ENCODE measurements around the gene FASTK. TPM values are rescaled to one million over a fixed set of nuclear protein-coding genes. Genes with fewer than 3 reads are reported as not detected.

FASTK gene
- total RNA-seq, 1 donor from 2014 or later = 81.9 TPM

- Mint-ChIP-seq H3K36me3 (ENCODE audit: insufficient read depth) (peaks cover 11% of the 10 kb centered on the region), H3K4me1 (ENCODE audit: low read depth) (peaks cover 5% of the 10 kb centered on the region), H3K27me3 (no peaks in the 10 kb centered on the region), H3K9me3 (ENCODE audit: low read depth) (no peaks in the 10 kb centered on the region), H3K4me3 (ENCODE audit: low read depth) (no peak overlapping the region), H3K27ac (no peak overlapping the region)
- no peak for TF ChIP-seq CTCF (IDR thresholded peaks at IDR 0.05; ENCODE audit: unreplicated experiment)
- DNase-seq (ENCODE audit: low spot score, unreplicated experiment) = no peak
These were observed 5.6 kb downstream of the FASTK start for GRCh38 chr7:151074817-151075661.

DNA sequence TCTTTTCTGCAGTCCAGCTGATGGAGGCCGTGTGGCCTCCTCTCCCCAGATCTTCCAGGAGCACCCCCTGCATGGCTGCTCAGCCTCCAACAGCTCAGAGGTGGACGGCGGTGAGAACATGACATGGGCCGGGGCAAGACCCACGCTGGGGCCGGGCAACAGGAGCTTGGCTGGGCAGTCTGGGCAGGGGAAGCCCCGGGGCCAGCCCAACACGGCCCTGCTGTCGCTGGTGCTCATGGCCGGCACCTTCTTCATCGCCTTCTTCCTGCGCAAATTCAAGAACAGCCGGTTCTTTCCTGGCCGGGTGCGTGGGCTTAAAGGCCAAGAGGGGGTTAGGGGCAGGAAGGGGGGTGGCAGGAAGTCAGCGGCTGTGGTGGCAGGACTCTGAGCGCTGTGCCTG lies 6.6 kb downstream of the FASTK start:
- peaks cover under 1% of the 10 kb centered on the region for H3K4me1 Mint-ChIP-seq (ENCODE audit: low read depth)
- no peak for TF ChIP-seq CTCF (IDR thresholded peaks at IDR 0.05; ENCODE audit: unreplicated experiment)
- no peak overlapping the region for H3K4me3 Mint-ChIP-seq (ENCODE audit: low read depth)
- H3K27ac Mint-ChIP-seq = no peak overlapping the region
- peaks cover 14% of the 10 kb centered on the region for H3K36me3 Mint-ChIP-seq (ENCODE audit: insufficient read depth)
- no peak for DNase-seq (ENCODE audit: low spot score, unreplicated experiment)
- H3K9me3 Mint-ChIP-seq (ENCODE audit: low read depth) = no peaks in the 10 kb centered on the region
- no peaks in the 10 kb centered on the region for H3K27me3 Mint-ChIP-seq

- peaks cover 18% of the 10 kb centered on the region for H3K36me3 Mint-ChIP-seq (ENCODE audit: insufficient read depth)
- no peaks in the 10 kb centered on the region for H3K4me1 Mint-ChIP-seq (ENCODE audit: low read depth)
- H3K27ac Mint-ChIP-seq = no peak overlapping the region
- H3K9me3 Mint-ChIP-seq (ENCODE audit: low read depth) = no peaks in the 10 kb centered on the region
- no peak overlapping the region for H3K4me3 Mint-ChIP-seq (ENCODE audit: low read depth)
- TF ChIP-seq CTCF (IDR thresholded peaks at IDR 0.05; ENCODE audit: unreplicated experiment) = no peak
- no peaks in the 10 kb centered on the region for H3K27me3 Mint-ChIP-seq
- no peak for DNase-seq (ENCODE audit: low spot score, unreplicated experiment)
These were observed 9.4 kb downstream of the FASTK start for GRCh38 chr7:151071032-151071866.

DNA sequence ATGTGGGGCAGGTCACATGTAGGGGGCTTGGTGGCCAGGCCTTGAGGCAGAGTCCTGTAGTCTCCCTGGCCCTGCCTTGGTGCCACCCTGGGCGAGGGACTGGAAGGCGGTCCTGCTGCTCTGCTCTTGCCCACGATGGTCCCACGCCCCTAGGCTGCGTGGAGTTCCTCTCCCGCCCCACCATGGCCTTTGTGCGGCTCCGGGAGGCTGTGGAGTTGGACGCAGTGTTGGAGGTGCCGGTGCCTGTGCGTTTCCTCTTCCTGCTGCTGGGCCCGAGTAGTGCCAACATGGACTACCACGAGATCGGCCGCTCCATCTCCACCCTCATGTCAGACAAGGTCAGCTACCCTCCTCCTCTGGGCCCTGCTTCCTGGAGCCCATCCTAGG lies 10.0 kb downstream of the FASTK start:
- no peak for TF ChIP-seq CTCF (IDR thresholded peaks at IDR 0.05; ENCODE audit: unreplicated experiment)
- Mint-ChIP-seq H3K36me3 (ENCODE audit: insufficient read depth) (peaks cover 16% of the 10 kb centered on the region), H3K9me3 (ENCODE audit: low read depth) (no peaks in the 10 kb centered on the region), H3K27ac (no peak overlapping the region), H3K4me1 (ENCODE audit: low read depth) (no peaks in the 10 kb centered on the region), H3K27me3 (no peaks in the 10 kb centered on the region), H3K4me3 (ENCODE audit: low read depth) (no peak overlapping the region)
- DNase-seq (ENCODE audit: low spot score, unreplicated experiment) = no peak

- TF ChIP-seq CTCF (IDR thresholded peaks at IDR 0.05; ENCODE audit: unreplicated experiment) = no peak
- no peak overlapping the region for H3K4me3 Mint-ChIP-seq (ENCODE audit: low read depth)
- peaks cover 17% of the 10 kb centered on the region for H3K36me3 Mint-ChIP-seq (ENCODE audit: insufficient read depth)
- no peaks in the 10 kb centered on the region for H3K9me3 Mint-ChIP-seq (ENCODE audit: low read depth)
- no peaks in the 10 kb centered on the region for H3K4me1 Mint-ChIP-seq (ENCODE audit: low read depth)
- H3K27me3 Mint-ChIP-seq = no peaks in the 10 kb centered on the region
- no peak overlapping the region for H3K27ac Mint-ChIP-seq
- DNase-seq (ENCODE audit: low spot score, unreplicated experiment) = no peak
These were observed 10.6 kb downstream of the FASTK start for GRCh38 chr7:151069841-151070573.
